GM12878 (cell line): ENCODE data around the gene UVSSA. TPM values are rescaled to one million over a fixed set of nuclear protein-coding genes. Genes with fewer than 3 reads are reported as not detected.

ENCODE experiments used
- ATAC-seq: fragments of 200-7000 bp; cut with Tn5 transposase; 3 replicates; pipeline ENCODE4 v1.9.1; 2020; ENCODE audit warnings: mild to moderate bottlenecking, moderate library complexity
- BruUV-seq: library from RNA; stranded (reverse); fragments of 400-500 nt; replicated peaks from 2 replicates; lab custom pipeline; 2021; lab: Mats Ljungman, UMichigan
- CTCF ChIA-PET: fragments of 300-600 bp; sonication (Branson Sonifier 250); formaldehyde crosslinking; extraction: SDS; loops from one replicate; lab custom pipeline; 2021; ENCODE audit warnings: inconsistent platforms; lab: Yijun Ruan, JAX
- POLR2A ChIA-PET: fragments of 350-600 bp; formaldehyde crosslinking; extraction: SDS; loops from one replicate; lab custom pipeline; 2021; ENCODE audit warnings: inconsistent platforms; lab: Charles Lee
- RAD21 ChIA-PET: fragments of 300-600 bp; sonication (Branson Sonifier 250); formaldehyde crosslinking; loops from one replicate; lab custom pipeline; 2023; ENCODE audit warnings: antibody characterized with exemption; ENCODE audit not compliant: unreplicated experiment; lab: Charles Lee
- SMC1A ChIA-PET: fragments of 300-600 bp; sonication (Branson Sonifier 250); formaldehyde crosslinking; loops from one replicate; lab custom pipeline; 2023; ENCODE audit not compliant: unreplicated experiment, uncharacterized antibody; lab: Charles Lee
- DNase-seq: peaks from one replicate; pipeline ENCODE4 v3.0.0-alpha.2; 2011; ENCODE audit warnings: low read depth, low spot score
- FAIRE-seq: peaks from 3 replicates; lab custom pipeline; 2011; peaks lifted over from hg19 to GRCh38; lab: Jason Lieb, UNC
- H2AFZ ChIP-seq: 2 replicates; pipeline ENCODE4 v1.6.0; 2011; ENCODE audit warnings: low read depth, low read length, control low read depth; ENCODE audit not compliant: control insufficient read depth
- H3K27ac ChIP-seq: 2 replicates; pipeline ENCODE4 v1.5.1; 2011; ENCODE audit warnings: control low read depth; ENCODE audit not compliant: control insufficient read depth, insufficient read depth
- H3K27me3 ChIP-seq, 2 experiments: replicated peaks in 1 of 2; 2 replicates each; pipeline versions ENCODE4 v1.6.0 to v1.6.1; 2011; ENCODE audit warnings: low read length in 1 of 2; ENCODE audit not compliant: control insufficient read depth in 2 of 2, insufficient read depth in 2 of 2
- H3K36me3 ChIP-seq, 2 experiments: 2 replicates each; pipeline ENCODE4 v1.5.1; 2011; ENCODE audit warnings: low read length in 1 of 2; ENCODE audit not compliant: control insufficient read depth in 2 of 2, insufficient read depth in 2 of 2
- H3K4me1 ChIP-seq: 2 replicates; pipeline ENCODE4 v1.6.1; 2011; ENCODE audit warnings: mild to moderate bottlenecking, low read length, moderate library complexity, mixed read lengths; ENCODE audit not compliant: control insufficient read depth, insufficient read depth
- H3K4me2 ChIP-seq: 2 replicates; pipeline ENCODE4 v1.6.0; 2011; ENCODE audit warnings: control low read depth; ENCODE audit not compliant: control insufficient read depth, insufficient read depth
- H3K4me3 ChIP-seq: fragments of 200-600 bp; sonication (generic); 2 replicates; pipeline ENCODE4 v1.5.1; 2016
- H3K79me2 ChIP-seq: 2 replicates; pipeline ENCODE4 v1.6.0; 2011; ENCODE audit warnings: low read length; ENCODE audit not compliant: control insufficient read depth, insufficient read depth
- H3K9ac ChIP-seq: 2 replicates; pipeline ENCODE4 v1.8.0; 2011; ENCODE audit warnings: low read length, control low read depth, mixed read lengths; ENCODE audit not compliant: control insufficient read depth, insufficient read depth
- H3K9me3 ChIP-seq: replicated peaks from 3 replicates; pipeline ENCODE4 v1.5.1; 2011; ENCODE audit warnings: mild to moderate bottlenecking, low read length; ENCODE audit not compliant: control insufficient read depth, insufficient read depth
- H4K20me1 ChIP-seq: 2 replicates; pipeline ENCODE4 v1.6.0; 2011; ENCODE audit not compliant: control insufficient read depth, insufficient read depth
- HDAC2 ChIP-seq: fragments of 200-600 bp; sonication (generic); IDR thresholded peaks from 2 replicates; pipeline ENCODE4 v1.6.1; 2017
- NFYB ChIP-seq: IDR thresholded peaks from 2 replicates; pipeline ENCODE4 v1.6.1; 2011; ENCODE audit warnings: low read depth, mild to moderate bottlenecking, low read length, improper control_type of control experiment, moderate library complexity; ENCODE audit not compliant: insufficient read depth
- POLR2AphosphoS5 ChIP-seq: IDR thresholded peaks from 2 replicates; pipeline ENCODE4 v1.6.1; 2011; ENCODE audit warnings: mild to moderate bottlenecking, low read length, inconsistent platforms
- POU2F2 ChIP-seq: IDR thresholded peaks from 3 replicates; pipeline ENCODE4 v1.6.1; 2011; ENCODE audit warnings: low read depth, mild to moderate bottlenecking, low read length, borderline replicate concordance
- RCOR1 ChIP-seq: conservative IDR thresholded peaks from 2 replicates; pipeline ENCODE4 v1.6.1; 2012; ENCODE audit warnings: low read depth, low read length, improper control_type of control experiment
- SUPT20H ChIP-seq: IDR thresholded peaks from 2 replicates; pipeline ENCODE4 v1.6.1; 2011; ENCODE audit warnings: low read depth, mild to moderate bottlenecking, low read length, moderate library complexity, borderline replicate concordance; ENCODE audit not compliant: control insufficient read depth
- SUZ12 ChIP-seq: fragments of 200-600 bp; sonication (generic); IDR thresholded peaks from one replicate; pipeline ENCODE4 v1.6.1; 2018; ENCODE audit warnings: antibody characterized with exemption, mild to moderate bottlenecking; ENCODE audit not compliant: unreplicated experiment
- YBX1 ChIP-seq: fragments of 450-650 bp; IDR thresholded peaks from 2 replicates; pipeline ENCODE4 v1.6.1; 2016; ENCODE audit warnings: antibody characterized with exemption
- ZBED1 ChIP-seq: IDR thresholded peaks from 2 replicates; pipeline ENCODE4 v1.6.1; 2016; ENCODE audit warnings: borderline replicate concordance
- WGBS: methylation state at CpG from one replicate; pipeline ENCODE4 v1.1.6; 2016; ENCODE audit warnings: low lambda C conversion rate; ENCODE audit not compliant: insufficient replicate concordance, insufficient coverage; ENCODE audit errors: missing lambda C conversion rate; 5-methylcytosine and 5-hydroxymethylcytosine counted together
- in situ Hi-C: fragments of 300-500 bp; cut with MboI; formaldehyde crosslinking; loops from 9 replicates; pipeline ENCODE4 v1.14.3; 2018; ENCODE audit warnings: mixed read lengths
- intact Hi-C: fragments of 100-400 bp; cut with micrococcal nuclease; formaldehyde crosslinking; loops from one replicate; pipeline ENCODE4 v1.14.2; 2022; ENCODE audit not compliant: unreplicated experiment
- polyA plus RNA-seq, 11 experiments: library from polyadenylated mRNA; depleted of rRNA in 4 of 11; unstranded in 6 of 11; stranded (reverse) in 5 of 11; fragments of >200 nt; fragmentation: Nextera tagmentation in 4 of 11; fragmentation: Illumina TruSeq in 1 of 11; extraction: Ambion mirVana in 4 of 11; extraction: Trizol in 1 of 11; gene quantifications; 1 replicate in 1 of 11; 2 replicates in 10 of 11; pipeline versions ENCODE4 v1.2.1 to v1.2.3, GENCODE V29; 2011 to 2016; ENCODE audit warnings: inconsistent platforms in 2 of 11, missing spikeins in 2 of 11, low read depth in 1 of 11
- total RNA-seq, 4 experiments: library from RNA; depleted of rRNA in 3 of 4; stranded (reverse); fragments of >200 nt in 3 of 4; fragmentation: Illumina TruSeq in 1 of 4; extraction: Trizol in 1 of 4; gene quantifications; 2 replicates each; pipeline versions ENCODE4 v1.2.1 to v1.2.3, GENCODE V29; 2013 to 2021
- TF ChIP-seq, protein P1 (sequence below): IDR thresholded peaks from 2 replicates; pipeline ENCODE4 v1.6.1; 2011; ENCODE audit warnings: low read depth, low read length, improper control_type of control experiment, borderline replicate concordance
- TF ChIP-seq, protein P2 (sequence below): fragments of 450-650 bp; IDR thresholded peaks from 2 replicates; pipeline ENCODE4 v1.6.1; 2017; ENCODE audit warnings: mild to moderate bottlenecking
- TF ChIP-seq, protein P3 (sequence below): fragments of 450-650 bp; IDR thresholded peaks from 2 replicates; pipeline ENCODE4 v1.6.1; 2018; ENCODE audit warnings: borderline replicate concordance, mild to moderate bottlenecking; ENCODE audit not compliant: partially characterized antibody
- TF ChIP-seq, protein P4 (sequence below): fragments of 450-650 bp; IDR thresholded peaks from 2 replicates; pipeline ENCODE4 v1.6.1; 2014; ENCODE audit warnings: mild to moderate bottlenecking

Gene UVSSA
- total and polyA plus RNA-seq, 10 of the 15 experiments (the other 5 are each of a cell fraction or from before 2014, with no cell fraction given) = 0.34 to 16.8 (median 3.6) TPM

DNA sequence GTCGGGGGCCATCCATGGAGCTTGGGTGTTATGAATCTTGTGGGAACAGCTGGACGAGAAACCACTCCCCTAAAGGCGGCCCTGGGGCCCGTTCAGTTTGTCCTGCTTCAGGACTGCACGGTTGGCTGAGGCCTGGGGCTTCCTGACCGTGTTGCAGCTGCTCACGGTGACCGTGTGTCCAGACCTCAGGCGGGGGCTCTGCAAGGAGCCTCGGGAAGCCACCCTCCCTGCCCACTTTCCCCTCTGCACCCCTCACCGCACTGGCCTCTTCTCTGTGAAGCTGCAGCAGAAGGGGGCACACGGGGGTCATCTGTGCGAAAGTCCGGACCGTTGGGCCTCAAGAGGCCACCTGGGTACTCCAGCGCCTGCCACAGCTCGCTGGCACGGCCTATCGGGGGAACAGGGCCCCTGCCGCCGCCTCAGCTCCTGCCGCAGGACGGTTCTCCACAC, 29.4 kb downstream of the UVSSA start:
- H3K27ac ChIP-seq = no peak overlapping the region
- ATAC-seq (no peak), FAIRE-seq (no peak), DNase-seq (no peak)
- ChIA-PET RAD21 (no interaction called here), CTCF (interaction anchor here (0.7 kb wide), 1 partner anchor 133 kb away, joined by 3 read pairs; no protein-coding TSS in a partner anchor), SMC1A (no interaction called here), POLR2A (no interaction called here)
- H3K4me3 ChIP-seq = no peak overlapping the region
- BruUV-seq = no TSS peak
- TF ChIP-seq HDAC2 (no peak), SUPT20H (no peak), SUZ12 (no peak), POLR2AphosphoS5 (no peak), ZBED1 (no peak), RCOR1 (no peak), YBX1 (no peak), POU2F2 (no peak), NFYB (no peak)
- TF ChIP-seq, protein P1, sequence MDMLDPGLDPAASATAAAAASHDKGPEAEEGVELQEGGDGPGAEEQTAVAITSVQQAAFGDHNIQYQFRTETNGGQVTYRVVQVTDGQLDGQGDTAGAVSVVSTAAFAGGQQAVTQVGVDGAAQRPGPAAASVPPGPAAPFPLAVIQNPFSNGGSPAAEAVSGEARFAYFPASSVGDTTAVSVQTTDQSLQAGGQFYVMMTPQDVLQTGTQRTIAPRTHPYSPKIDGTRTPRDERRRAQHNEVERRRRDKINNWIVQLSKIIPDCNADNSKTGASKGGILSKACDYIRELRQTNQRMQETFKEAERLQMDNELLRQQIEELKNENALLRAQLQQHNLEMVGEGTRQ = no peak
- TF ChIP-seq, protein P2, sequence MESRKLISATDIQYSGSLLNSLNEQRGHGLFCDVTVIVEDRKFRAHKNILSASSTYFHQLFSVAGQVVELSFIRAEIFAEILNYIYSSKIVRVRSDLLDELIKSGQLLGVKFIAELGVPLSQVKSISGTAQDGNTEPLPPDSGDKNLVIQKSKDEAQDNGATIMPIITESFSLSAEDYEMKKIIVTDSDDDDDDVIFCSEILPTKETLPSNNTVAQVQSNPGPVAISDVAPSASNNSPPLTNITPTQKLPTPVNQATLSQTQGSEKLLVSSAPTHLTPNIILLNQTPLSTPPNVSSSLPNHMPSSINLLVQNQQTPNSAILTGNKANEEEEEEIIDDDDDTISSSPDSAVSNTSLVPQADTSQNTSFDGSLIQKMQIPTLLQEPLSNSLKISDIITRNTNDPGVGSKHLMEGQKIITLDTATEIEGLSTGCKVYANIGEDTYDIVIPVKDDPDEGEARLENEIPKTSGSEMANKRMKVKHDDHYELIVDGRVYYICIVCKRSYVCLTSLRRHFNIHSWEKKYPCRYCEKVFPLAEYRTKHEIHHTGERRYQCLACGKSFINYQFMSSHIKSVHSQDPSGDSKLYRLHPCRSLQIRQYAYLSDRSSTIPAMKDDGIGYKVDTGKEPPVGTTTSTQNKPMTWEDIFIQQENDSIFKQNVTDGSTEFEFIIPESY = no peak
- TF ChIP-seq, protein P3, sequence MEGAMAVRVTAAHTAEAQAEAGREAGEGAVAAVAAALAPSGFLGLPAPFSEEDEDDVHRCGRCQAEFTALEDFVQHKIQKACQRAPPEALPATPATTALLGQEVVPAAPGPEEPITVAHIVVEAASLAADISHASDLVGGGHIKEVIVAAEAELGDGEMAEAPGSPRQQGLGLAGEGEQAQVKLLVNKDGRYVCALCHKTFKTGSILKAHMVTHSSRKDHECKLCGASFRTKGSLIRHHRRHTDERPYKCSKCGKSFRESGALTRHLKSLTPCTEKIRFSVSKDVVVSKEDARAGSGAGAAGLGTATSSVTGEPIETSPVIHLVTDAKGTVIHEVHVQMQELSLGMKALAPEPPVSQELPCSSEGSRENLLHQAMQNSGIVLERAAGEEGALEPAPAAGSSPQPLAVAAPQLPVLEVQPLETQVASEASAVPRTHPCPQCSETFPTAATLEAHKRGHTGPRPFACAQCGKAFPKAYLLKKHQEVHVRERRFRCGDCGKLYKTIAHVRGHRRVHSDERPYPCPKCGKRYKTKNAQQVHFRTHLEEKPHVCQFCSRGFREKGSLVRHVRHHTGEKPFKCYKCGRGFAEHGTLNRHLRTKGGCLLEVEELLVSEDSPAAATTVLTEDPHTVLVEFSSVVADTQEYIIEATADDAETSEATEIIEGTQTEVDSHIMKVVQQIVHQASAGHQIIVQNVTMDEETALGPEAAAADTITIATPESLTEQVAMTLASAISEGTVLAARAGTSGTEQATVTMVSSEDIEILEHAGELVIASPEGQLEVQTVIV = no peak
- TF ChIP-seq, protein P4, sequence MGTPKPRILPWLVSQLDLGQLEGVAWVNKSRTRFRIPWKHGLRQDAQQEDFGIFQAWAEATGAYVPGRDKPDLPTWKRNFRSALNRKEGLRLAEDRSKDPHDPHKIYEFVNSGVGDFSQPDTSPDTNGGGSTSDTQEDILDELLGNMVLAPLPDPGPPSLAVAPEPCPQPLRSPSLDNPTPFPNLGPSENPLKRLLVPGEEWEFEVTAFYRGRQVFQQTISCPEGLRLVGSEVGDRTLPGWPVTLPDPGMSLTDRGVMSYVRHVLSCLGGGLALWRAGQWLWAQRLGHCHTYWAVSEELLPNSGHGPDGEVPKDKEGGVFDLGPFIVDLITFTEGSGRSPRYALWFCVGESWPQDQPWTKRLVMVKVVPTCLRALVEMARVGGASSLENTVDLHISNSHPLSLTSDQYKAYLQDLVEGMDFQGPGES = no peak
- no peaks in the 10 kb centered on the region for H4K20me1 ChIP-seq
- H2AFZ ChIP-seq = no peak overlapping the region
- H3K27me3 ChIP-seq = no peaks in the 10 kb centered on the region
- in situ Hi-C loops = no loop called here
- no peaks in the 10 kb centered on the region; a peak in 2 of 4 replicates for H3K36me3 ChIP-seq
- H3K4me2 ChIP-seq = no peak overlapping the region
- H3K9ac ChIP-seq = no peak overlapping the region
- H3K4me1 ChIP-seq = no peaks in the 10 kb centered on the region
- no peaks in the 10 kb centered on the region for H3K9me3 ChIP-seq
- no peaks in the 10 kb centered on the region for H3K79me2 ChIP-seq
- intact Hi-C loops = no loop called here
- 96% methylated on average over 23 of the region's 23 CpGs for WGBS
